Measurements from ENCODE around the gene EML2. TPM values are rescaled to one million over a fixed set of nuclear protein-coding genes. Genes with fewer than 3 reads are reported as not detected.

EML2 gene
- total and polyA plus RNA-seq, 7 donors: 10.4 to 75.6 (median 34.6) TPM

DNA sequence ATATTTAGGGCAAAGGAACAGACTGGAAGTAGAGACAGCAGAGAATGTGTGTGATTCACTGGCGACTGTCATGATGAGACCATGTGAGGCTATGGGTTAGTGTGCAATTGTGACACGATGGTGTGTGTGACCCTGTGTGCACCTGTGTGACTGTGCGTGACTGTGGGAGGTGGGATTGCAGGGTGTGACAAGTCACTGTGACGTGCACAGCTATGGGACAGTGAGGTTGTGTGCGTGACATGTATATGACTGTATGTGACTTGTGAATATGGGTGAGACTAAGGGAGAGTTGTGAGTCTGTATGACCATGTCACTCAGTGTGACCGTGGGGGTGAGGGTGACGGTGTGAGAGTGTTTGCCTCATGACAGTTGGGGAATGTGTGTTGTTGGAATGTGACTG is 25.4 kb upstream of the EML2 start:
- 47 to 76% methylated on average over 7 of the region's 7 CpGs for WGBS, 2 donors
- peaks cover 0 to 18% (median 16%) of the 10 kb centered on the region in 4 donors for H3K4me1 ChIP-seq
- DNase-seq: no peak
- no peaks in the 10 kb centered on the region for H3K9me3 ChIP-seq
- intact Hi-C loops (cut with DNase I): no loop called here
- TF ChIP-seq, protein P1, sequence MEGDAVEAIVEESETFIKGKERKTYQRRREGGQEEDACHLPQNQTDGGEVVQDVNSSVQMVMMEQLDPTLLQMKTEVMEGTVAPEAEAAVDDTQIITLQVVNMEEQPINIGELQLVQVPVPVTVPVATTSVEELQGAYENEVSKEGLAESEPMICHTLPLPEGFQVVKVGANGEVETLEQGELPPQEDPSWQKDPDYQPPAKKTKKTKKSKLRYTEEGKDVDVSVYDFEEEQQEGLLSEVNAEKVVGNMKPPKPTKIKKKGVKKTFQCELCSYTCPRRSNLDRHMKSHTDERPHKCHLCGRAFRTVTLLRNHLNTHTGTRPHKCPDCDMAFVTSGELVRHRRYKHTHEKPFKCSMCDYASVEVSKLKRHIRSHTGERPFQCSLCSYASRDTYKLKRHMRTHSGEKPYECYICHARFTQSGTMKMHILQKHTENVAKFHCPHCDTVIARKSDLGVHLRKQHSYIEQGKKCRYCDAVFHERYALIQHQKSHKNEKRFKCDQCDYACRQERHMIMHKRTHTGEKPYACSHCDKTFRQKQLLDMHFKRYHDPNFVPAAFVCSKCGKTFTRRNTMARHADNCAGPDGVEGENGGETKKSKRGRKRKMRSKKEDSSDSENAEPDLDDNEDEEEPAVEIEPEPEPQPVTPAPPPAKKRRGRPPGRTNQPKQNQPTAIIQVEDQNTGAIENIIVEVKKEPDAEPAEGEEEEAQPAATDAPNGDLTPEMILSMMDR (IDR thresholded peaks at IDR 0.05): no peak
- no peak for TF ChIP-seq EP300 (IDR thresholded peaks at IDR 0.05)
- TF ChIP-seq POLR2A (IDR thresholded peaks at IDR 0.05): no peak
- TF ChIP-seq POLR2AphosphoS5 (IDR thresholded peaks at IDR 0.05): no peak
- peaks cover 18 to 64% (median 64%) of the 10 kb centered on the region in 3 donors for H3K27me3 ChIP-seq
- no peak overlapping the region for H3K27ac ChIP-seq
- H3K36me3 ChIP-seq: no peaks in the 10 kb centered on the region
- no peak overlapping the region for H3K4me3 ChIP-seq

DNA sequence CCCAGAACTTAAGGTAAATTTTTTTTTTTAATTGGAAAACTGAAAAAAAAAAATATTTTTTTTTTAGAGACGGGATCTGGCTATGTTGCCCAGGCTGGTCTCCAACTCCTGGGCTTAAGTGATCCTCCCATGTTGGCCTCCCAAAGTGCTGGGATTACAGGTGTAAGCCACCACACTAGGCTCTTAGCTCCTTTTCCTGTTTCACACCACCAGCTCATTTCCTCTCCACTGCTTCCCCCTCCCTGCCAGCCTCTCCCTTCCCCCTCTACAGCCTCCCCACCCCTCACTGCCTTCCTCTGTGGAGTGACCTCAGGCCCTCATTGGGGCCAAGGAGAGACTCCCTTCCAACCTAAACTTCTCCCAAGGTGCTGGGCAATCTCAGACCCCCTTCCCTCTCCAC is 24.6 kb upstream of the EML2 start:
- H3K4me3 ChIP-seq: no peak overlapping the region
- intact Hi-C loops (cut with DNase I): no loop called here
- peaks cover 0 to 10% (median 9%) of the 10 kb centered on the region in 4 donors for H3K4me1 ChIP-seq
- H3K9me3 ChIP-seq: no peaks in the 10 kb centered on the region
- WGBS, 2 donors: 92 to 98% methylated on average over 1 of the region's 1 CpG
- TF ChIP-seq EP300 (IDR thresholded peaks at IDR 0.05) (no peak), POLR2A (IDR thresholded peaks at IDR 0.05) (no peak), POLR2AphosphoS5 (IDR thresholded peaks at IDR 0.05) (no peak)
- TF ChIP-seq, protein P1 (IDR thresholded peaks at IDR 0.05): no peak
- no peaks in the 10 kb centered on the region for H3K36me3 ChIP-seq
- no peak overlapping the region for H3K27ac ChIP-seq
- peaks cover 10 to 60% (median 59%) of the 10 kb centered on the region in 3 donors for H3K27me3 ChIP-seq
- DNase-seq: no peak

DNA sequence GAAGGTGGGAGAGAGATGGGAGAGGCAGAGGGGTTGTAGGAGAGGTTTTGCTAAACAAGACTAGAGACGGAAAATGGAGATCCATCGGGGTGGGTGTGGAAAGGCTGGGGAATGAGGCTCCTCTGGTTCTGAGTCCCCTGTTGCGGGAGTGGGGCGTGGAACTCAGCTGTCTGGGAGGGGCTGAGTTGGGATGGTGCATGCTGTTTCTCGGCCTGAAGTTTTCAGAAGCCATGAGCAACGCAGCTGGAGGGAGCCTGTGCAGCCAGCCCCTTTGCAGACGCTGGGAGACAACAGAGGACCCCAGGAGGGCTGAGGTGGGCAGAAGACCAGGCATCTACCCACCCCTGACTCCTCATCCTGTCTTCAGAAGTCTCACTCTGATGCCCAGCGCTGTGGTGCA is 21.4 kb upstream of the EML2 start:
- Histone ChIP-seq H3K4me1 (no peaks in the 10 kb centered on the region), H3K9me3 (no peaks in the 10 kb centered on the region), H3K4me3 (no peak overlapping the region), H3K27ac (no peak overlapping the region), H3K27me3 (peaks cover 0 to 32% (median 27%) of the 10 kb centered on the region in 3 donors), H3K36me3 (no peaks in the 10 kb centered on the region)
- intact Hi-C loops (cut with DNase I): no loop called here
- no peak for TF ChIP-seq POLR2A (IDR thresholded peaks at IDR 0.05)
- no peak for TF ChIP-seq POLR2AphosphoS5 (IDR thresholded peaks at IDR 0.05)
- TF ChIP-seq EP300 (IDR thresholded peaks at IDR 0.05): no peak
- TF ChIP-seq, protein P1 (IDR thresholded peaks at IDR 0.05): no peak
- 28 to 33% methylated on average over 8 of the region's 8 CpGs for WGBS, 2 donors
- no peak for DNase-seq

DNA sequence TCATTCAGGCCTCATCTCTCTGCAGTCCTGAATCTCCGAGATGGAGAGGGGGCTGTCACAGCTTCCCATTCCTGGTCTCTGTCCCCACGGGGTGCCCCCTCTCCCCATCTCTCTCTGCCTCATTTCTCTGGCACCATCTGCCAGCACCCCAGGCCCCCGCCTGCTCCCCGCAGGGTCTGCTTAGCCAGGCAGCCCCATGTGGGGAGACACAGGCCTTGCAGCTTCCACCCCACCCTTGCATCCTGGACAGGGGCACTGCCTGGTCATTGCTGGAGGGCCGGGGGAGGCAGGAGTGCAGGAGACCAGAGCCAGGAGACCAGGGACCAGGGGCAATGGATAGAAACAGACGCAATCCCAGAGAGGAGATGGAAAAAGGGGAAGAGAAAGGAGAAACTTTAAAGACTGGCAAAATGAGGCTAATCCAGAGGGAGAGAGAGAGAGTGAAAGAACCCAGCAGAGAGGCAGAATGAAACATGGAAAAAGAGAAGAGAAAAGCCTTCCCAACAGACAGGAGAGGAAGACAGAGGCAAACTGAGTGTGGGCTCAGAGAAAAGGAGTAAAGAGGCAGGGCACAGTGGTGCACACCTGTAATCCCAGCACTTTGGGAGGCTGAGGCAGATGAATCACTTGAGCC is 20.0 kb upstream of the EML2 start:
- WGBS, 2 donors: 67 to 79% methylated on average over 6 of the region's 6 CpGs
- Histone ChIP-seq H3K4me3 (no peak overlapping the region), H3K4me1 (no peaks in the 10 kb centered on the region), H3K27ac (no peak overlapping the region), H3K27me3 (peaks cover 0 to 22% (median 18%) of the 10 kb centered on the region in 3 donors), H3K9me3 (no peaks in the 10 kb centered on the region), H3K36me3 (no peaks in the 10 kb centered on the region)
- intact Hi-C loops (cut with DNase I): no loop called here
- TF ChIP-seq, protein P1 (IDR thresholded peaks at IDR 0.05): no peak
- TF ChIP-seq POLR2AphosphoS5 (IDR thresholded peaks at IDR 0.05): no peak
- no peak for TF ChIP-seq POLR2A (IDR thresholded peaks at IDR 0.05)
- no peak for TF ChIP-seq EP300 (IDR thresholded peaks at IDR 0.05)
- no peak for DNase-seq
